Measurements from ENCODE around the gene SLC10A7. TPM values are rescaled to one million over a fixed set of nuclear protein-coding genes. Genes with fewer than 3 reads are reported as not detected.

SLC10A7 gene
- total RNA-seq (2013; cell fraction: nucleolus; rRNA removed) = 105 and 106 TPM in 2 replicates
- 16.8 and 22.8 TPM in 2 replicates for total RNA-seq (2014; rRNA removed)
- total RNA-seq (2014; rRNA removed; fragmentation: Illumina TruSeq; extraction: Trizol) = 16.1 and 16.5 TPM in 2 replicates
- total RNA-seq (2021) = 16.2 and 16.3 TPM in 2 replicates
- 5.8 TPM for polyA plus RNA-seq (2011; ENCODE audit: low read depth)
- 23.7 and 34.5 TPM in 2 replicates for polyA plus RNA-seq (2011; rRNA removed)
- polyA plus RNA-seq (2011; cell fraction: cytosol; rRNA removed) = 9.8 and 12.8 TPM in 2 replicates
- polyA plus RNA-seq (2011; cell fraction: nucleus; rRNA removed) = 18.7 and 18.8 TPM in 2 replicates
- polyA plus RNA-seq (2012) = 6.3 and 9.0 TPM in 2 replicates
- 14.1 and 15.2 TPM in 2 replicates for polyA plus RNA-seq (2014; fragmentation: Illumina TruSeq; extraction: Trizol)
- 1 to 10 TPM; 4.6 to 6.5 TPM for polyA plus RNA-seq (2014; fragmentation: Nextera tagmentation; extraction: Ambion mirVana)
- polyA plus RNA-seq (2014; rRNA removed) = 6.7 and 7.4 TPM in 2 replicates
- 10 to 100 TPM; 12.1 to 16.0 TPM for polyA plus RNA-seq (2016; fragmentation: Nextera tagmentation; extraction: Ambion mirVana)
- 30.5 and 35.0 TPM in 2 replicates for polyA minus RNA-seq (2011; rRNA and poly(A)+ RNA removed)
- 6.8 and 7.8 TPM in 2 replicates for polyA minus RNA-seq (2011; cell fraction: cytosol; rRNA and poly(A)+ RNA removed)
- 39.4 and 66.0 TPM in 2 replicates for polyA minus RNA-seq (2011; cell fraction: nucleus; rRNA and poly(A)+ RNA removed)
- percentile 73 among the genes with signal in this experiment for Bru-seq, nascent RNA
- BruChase-seq, experiment 1, labeled RNA remaining after a 6-hour chase = percentile 59 among the genes with signal in this experiment
- percentile 67 among the genes with signal in this experiment for BruChase-seq, experiment 2, labeled RNA remaining after a 2-hour chase
- long read RNA-seq, experiment 1, partial matches to known transcripts = 0 of 6 reads
- long read RNA-seq, experiment 1, other reads (novel, unspliced or antisense) = 2 of 6 reads
- long read RNA-seq, experiment 2, transcript SLC10A7-201 (12 exons, 2,798 nt) = major isoform, 5 of 36 reads
- long read RNA-seq, experiment 2, partial matches to known transcripts = 2 of 36 reads
- long read RNA-seq, experiment 2, other reads (novel, unspliced or antisense) = 24 of 36 reads

- intact Hi-C loops (cut with micrococcal nuclease; ENCODE audit: unreplicated experiment) (loop anchor here (2.0 to 10.0 kb wide), 4 partner anchors 64 to 427 kb away; no protein-coding TSS in a partner anchor), in situ Hi-C loops (cut with MboI) (no loop called here)
- WGBS (ENCODE audit: insufficient coverage, insufficient replicate concordance, low lambda C conversion rate, missing lambda C conversion rate) = under 1% methylated on average over 30 of the region's 30 CpGs
- Histone ChIP-seq H3K4me3 (peak within 1 kb of the TSS; percentile 98), H3K4me2 (ENCODE audit: control insufficient read depth, insufficient read depth) (peak within 1 kb of the TSS; percentile 79), H3K4me1 (ENCODE audit: control insufficient read depth, insufficient read depth, low read length) (no peaks in the 10 kb centered on the region), H3K9ac (ENCODE audit: control insufficient read depth, insufficient read depth, low read length) (peak within 1 kb of the TSS; percentile 86), H4K20me1 (ENCODE audit: control insufficient read depth, insufficient read depth) (no peaks in the 10 kb centered on the region), H3K27ac (ENCODE audit: control insufficient read depth, insufficient read depth) (peak within 1 kb of the TSS; percentile 88), H3K36me3 (ENCODE audit: control insufficient read depth in 2 of 2, insufficient read depth in 2 of 2, low read length in 1 of 2) (0 out of 4 replicates have a peak, but pooled peaks cover 0 to under 1% of the 10 kb centered on the region in 2 experiments), H2AFZ (ENCODE audit: control insufficient read depth, low read depth, low read length) (peak within 1 kb of the TSS; percentile 97), H3K27me3 (replicated peaks in 1 of 2; ENCODE audit: control insufficient read depth in 2 of 2, insufficient read depth in 2 of 2, low read length in 1 of 2) (no peaks in the 10 kb centered on the region), H3K9me3 (replicated peaks; ENCODE audit: control insufficient read depth, insufficient read depth, low read length) (no peaks in the 10 kb centered on the region), H3K79me2 (ENCODE audit: control insufficient read depth, insufficient read depth, low read length) (peaks cover 44% of the 10 kb centered on the region)
- ChIA-PET RAD21 (ENCODE audit: unreplicated experiment) (interaction anchor here (0.9 to 3.0 kb wide), 3 partner anchors 175 to 246 kb away, joined by 3 to 13 read pairs (median 9); no protein-coding TSS in a partner anchor), SMC1A (ENCODE audit: uncharacterized antibody, unreplicated experiment) (interaction anchor here (1.3 to 2.5 kb wide), 3 partner anchors 16 to 246 kb away, joined by 4 to 9 read pairs (median 6); no protein-coding TSS in a partner anchor), POLR2A (interaction anchor here (0.8 to 1.5 kb wide), 3 partner anchors 56 to 248 kb away, joined by 3 to 4 read pairs (median 4); no protein-coding TSS in a partner anchor), CTCF (interaction anchor here (0.9 to 1.8 kb wide), 2 partner anchors 78 to 178 kb away, joined by 3 to 11 read pairs; no protein-coding TSS in a partner anchor)
- FAIRE-seq = no peak
- no TSS peak for BruUV-seq (replicated peaks)
- DNase-seq (ENCODE audit: low read depth, low spot score) = peak; percentile 33
- ATAC-seq = peak; percentile 90
- TF ChIP-seq EED (IDR thresholded peaks at IDR 0.05; ENCODE audit: low read depth) (0 out of 2 replicates have a peak, but pooled peaks have one; percentile 2), SMARCA5 (IDR thresholded peaks at IDR 0.05) (peak; percentile 38; the same call in 1 of the 2 replicates), JUND (IDR thresholded peaks at IDR 0.05; ENCODE audit: low read depth, low read length) (no peak), MEF2B (IDR thresholded peaks at IDR 0.05; ENCODE audit: partially characterized antibody, poor library complexity, severe bottlenecking) (no peak), RUNX3 (IDR thresholded peaks at IDR 0.05; ENCODE audit: low read length) (0 out of 2 replicates have a peak, but pooled peaks have one; percentile 28), TAF1 (IDR thresholded peaks at IDR 0.05; ENCODE audit: borderline replicate concordance, low read depth, low read length) (peak; percentile 48; the same call in 1 of the 2 replicates), ELK1 (IDR thresholded peaks at IDR 0.05; ENCODE audit: low read depth, low read length) (no peak), CREB1 (IDR thresholded peaks at IDR 0.05; ENCODE audit: low read depth) (peak; percentile 49; the same call in 1 of the 2 replicates), EGR1 (IDR thresholded peaks at IDR 0.05; ENCODE audit: borderline replicate concordance in 1 of 2, low read depth in 2 of 2, low read length in 2 of 2) (peak in 1 of 2 experiments; percentile 88; a peak in 2 of 3 replicates), YY1 (IDR thresholded peaks at IDR 0.05; ENCODE audit: low read depth, low read length) (peak; percentile 98), FOXM1 (IDR thresholded peaks at IDR 0.05; ENCODE audit: low read depth, low read length) (peak; percentile 38; the same call in 1 of the 2 replicates), RBBP5 (conservative IDR thresholded peaks at IDR 0.05) (0 out of 2 replicates have a peak, but pooled peaks have one; percentile 49), HCFC1 (IDR thresholded peaks at IDR 0.05; ENCODE audit: low read length) (peak; percentile 21; the same call in 1 of the 2 replicates)
- TF ChIP-seq, protein P1, sequence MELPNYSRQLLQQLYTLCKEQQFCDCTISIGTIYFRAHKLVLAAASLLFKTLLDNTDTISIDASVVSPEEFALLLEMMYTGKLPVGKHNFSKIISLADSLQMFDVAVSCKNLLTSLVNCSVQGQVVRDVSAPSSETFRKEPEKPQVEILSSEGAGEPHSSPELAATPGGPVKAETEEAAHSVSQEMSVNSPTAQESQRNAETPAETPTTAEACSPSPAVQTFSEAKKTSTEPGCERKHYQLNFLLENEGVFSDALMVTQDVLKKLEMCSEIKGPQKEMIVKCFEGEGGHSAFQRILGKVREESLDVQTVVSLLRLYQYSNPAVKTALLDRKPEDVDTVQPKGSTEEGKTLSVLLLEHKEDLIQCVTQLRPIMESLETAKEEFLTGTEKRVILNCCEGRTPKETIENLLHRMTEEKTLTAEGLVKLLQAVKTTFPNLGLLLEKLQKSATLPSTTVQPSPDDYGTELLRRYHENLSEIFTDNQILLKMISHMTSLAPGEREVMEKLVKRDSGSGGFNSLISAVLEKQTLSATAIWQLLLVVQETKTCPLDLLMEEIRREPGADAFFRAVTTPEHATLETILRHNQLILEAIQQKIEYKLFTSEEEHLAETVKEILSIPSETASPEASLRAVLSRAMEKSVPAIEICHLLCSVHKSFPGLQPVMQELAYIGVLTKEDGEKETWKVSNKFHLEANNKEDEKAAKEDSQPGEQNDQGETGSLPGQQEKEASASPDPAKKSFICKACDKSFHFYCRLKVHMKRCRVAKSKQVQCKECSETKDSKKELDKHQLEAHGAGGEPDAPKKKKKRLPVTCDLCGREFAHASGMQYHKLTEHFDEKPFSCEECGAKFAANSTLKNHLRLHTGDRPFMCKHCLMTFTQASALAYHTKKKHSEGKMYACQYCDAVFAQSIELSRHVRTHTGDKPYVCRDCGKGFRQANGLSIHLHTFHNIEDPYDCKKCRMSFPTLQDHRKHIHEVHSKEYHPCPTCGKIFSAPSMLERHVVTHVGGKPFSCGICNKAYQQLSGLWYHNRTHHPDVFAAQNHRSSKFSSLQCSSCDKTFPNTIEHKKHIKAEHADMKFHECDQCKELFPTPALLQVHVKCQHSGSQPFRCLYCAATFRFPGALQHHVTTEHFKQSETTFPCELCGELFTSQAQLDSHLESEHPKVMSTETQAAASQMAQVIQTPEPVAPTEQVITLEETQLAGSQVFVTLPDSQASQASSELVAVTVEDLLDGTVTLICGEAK (IDR thresholded peaks at IDR 0.05; ENCODE audit: borderline replicate concordance) = peak; percentile 82; the same call in 1 of the 2 replicates
Measured at GRCh38 chr4:146521541-146522097, at the start of gene SLC10A7. Gene SLC10A7, minus strand, starts transcription at chr4:146521940. Its CDS starts 223 bp downstream, at chr4:146521717.
